Activated T-cell treated with anti-CD3 and anti-CD28 coated beads, Interleukin-2, amount 50 U/mL, for 72 hours (primary cell): ENCODE results near the gene SCYGR4. TPM values are rescaled to one million over a fixed set of nuclear protein-coding genes. Genes with fewer than 3 reads are reported as not detected.
"Not testable (repeated sequence)": the region's sequence is repeated elsewhere in the genome, so short reads cannot be mapped to it uniquely, and the experiment has no call there.

Experiments used
- ATAC-seq, 2 donors: fragments of 150-1000 bp; cut with Tn5 transposase; replicated peaks in 1 of 2; 2 replicates each; pipeline ENCODE4 v1.10.0; 2021; ENCODE audit warnings: moderate library complexity in 2 of 2, mild to moderate bottlenecking in 1 of 2
- DNase-seq, 2 donors: peaks; one replicate each; pipeline ENCODE4 v3.0.0; 2021 to 2022; ENCODE audit warnings: mixed read lengths in 1 of 2
- H3K27ac Mint-ChIP-seq: one replicate; pipeline ENCODE4 v1.8.0; 2022; ENCODE audit warnings: mild to moderate bottlenecking, moderate library complexity, mixed read lengths
- H3K27me3 Mint-ChIP-seq: one replicate; pipeline ENCODE4 v1.8.0; 2022; ENCODE audit warnings: low read depth, mixed read lengths
- H3K36me3 Mint-ChIP-seq, 2 donors: one replicate each; pipeline ENCODE4 v1.8.0; 2022; ENCODE audit warnings: mixed read lengths in 2 of 2, mild to moderate bottlenecking in 1 of 2; ENCODE audit not compliant: insufficient read depth in 2 of 2
- H3K4me1 Mint-ChIP-seq: one replicate; pipeline ENCODE4 v1.8.0; 2022; ENCODE audit warnings: low read depth, mixed read lengths
- H3K4me3 Mint-ChIP-seq, 2 donors: one replicate each; pipeline ENCODE4 v1.8.0; 2022; ENCODE audit warnings: mild to moderate bottlenecking in 2 of 2, mixed read lengths in 2 of 2, moderate library complexity in 2 of 2
- H3K9me3 Mint-ChIP-seq, 2 donors: one replicate each; pipeline ENCODE4 v1.8.0; 2022; ENCODE audit warnings: mixed read lengths in 2 of 2
- total RNA-seq, 2 donors: library from RNA; stranded (reverse); gene quantifications; one replicate each; pipeline ENCODE4 v1.2.3, GENCODE V29; 2022

The SCYGR4 gene
- total RNA-seq, 2 donors from 2014 or later: not detected

- DNase-seq (no peak), ATAC-seq (no peak)
- Mint-ChIP-seq H3K36me3 (no peaks in the 10 kb centered on the region), H3K27me3 (peaks cover 11% of the 10 kb centered on the region), H3K4me3 (no peak overlapping the region), H3K4me1 (peaks cover 6% of the 10 kb centered on the region), H3K9me3 (no peaks in the 10 kb centered on the region), H3K27ac (no peak overlapping the region)
Observed at GRCh38 chr2:227657199-227657845, 40.0 kb downstream of the SCYGR4 start.

DNA sequence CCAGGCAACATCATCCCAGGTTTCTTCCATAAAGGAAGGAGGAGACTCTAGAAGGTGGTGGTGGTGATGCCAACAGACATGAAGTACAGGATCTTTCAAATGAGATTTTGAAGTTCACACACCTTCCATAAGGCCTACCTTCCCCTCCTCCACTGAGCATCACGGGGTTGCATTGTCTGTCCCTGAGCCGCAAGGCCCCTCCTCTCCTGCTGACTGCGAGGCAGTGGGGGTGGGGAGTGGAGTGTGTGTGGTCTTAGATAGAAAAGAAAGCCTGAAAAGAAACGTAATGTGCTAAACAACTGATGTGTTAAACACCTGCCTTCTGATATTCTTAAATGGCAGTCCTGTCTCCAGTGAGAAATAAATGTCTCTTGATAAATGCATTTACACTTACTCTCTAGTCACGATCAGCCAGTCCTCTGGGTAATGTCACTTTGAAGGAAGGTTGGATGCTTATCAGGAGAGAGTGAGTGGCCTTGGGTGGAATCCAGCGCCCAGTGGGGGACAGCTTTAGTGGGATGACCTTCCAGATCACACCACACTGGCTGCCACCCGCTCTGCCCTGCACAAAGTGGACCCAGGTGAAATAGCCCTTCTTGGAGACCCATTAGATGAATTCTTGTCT lies 43.8 kb downstream of the SCYGR4 start:
- Mint-ChIP-seq H3K4me3 (no peak overlapping the region), H3K36me3 (no peaks in the 10 kb centered on the region), H3K27me3 (peaks cover 5% of the 10 kb centered on the region), H3K4me1 (no peaks in the 10 kb centered on the region), H3K27ac (no peak overlapping the region), H3K9me3 (no peaks in the 10 kb centered on the region)
- DNase-seq (no peak), ATAC-seq (no peak)

DNA sequence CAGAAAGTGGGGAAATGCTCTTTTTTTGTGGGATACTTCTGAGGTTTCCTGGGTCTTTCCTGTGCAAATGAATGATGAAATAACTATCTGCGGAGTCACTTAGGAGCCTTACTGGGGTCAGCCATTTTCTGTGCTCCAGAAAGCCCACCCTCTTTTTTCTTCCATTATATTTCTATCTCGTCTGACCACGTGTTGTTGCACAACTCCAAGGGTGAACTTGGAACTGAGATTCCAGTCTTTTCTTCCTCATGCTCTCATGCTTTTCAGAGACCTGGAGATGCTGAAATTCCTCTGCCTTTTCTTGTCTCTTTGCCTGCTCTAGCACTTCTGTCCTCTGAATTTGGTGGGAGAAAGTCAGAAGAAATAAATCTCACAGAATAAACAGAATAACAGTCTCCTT lies 44.5 kb downstream of the SCYGR4 start:
- ATAC-seq (no peak), DNase-seq (no peak)
- Mint-ChIP-seq H3K4me1 (no peaks in the 10 kb centered on the region), H3K36me3 (no peaks in the 10 kb centered on the region), H3K9me3 (no peaks in the 10 kb centered on the region), H3K27me3 (peaks cover 5% of the 10 kb centered on the region), H3K4me3 (no peak overlapping the region), H3K27ac (no peak overlapping the region)

DNA sequence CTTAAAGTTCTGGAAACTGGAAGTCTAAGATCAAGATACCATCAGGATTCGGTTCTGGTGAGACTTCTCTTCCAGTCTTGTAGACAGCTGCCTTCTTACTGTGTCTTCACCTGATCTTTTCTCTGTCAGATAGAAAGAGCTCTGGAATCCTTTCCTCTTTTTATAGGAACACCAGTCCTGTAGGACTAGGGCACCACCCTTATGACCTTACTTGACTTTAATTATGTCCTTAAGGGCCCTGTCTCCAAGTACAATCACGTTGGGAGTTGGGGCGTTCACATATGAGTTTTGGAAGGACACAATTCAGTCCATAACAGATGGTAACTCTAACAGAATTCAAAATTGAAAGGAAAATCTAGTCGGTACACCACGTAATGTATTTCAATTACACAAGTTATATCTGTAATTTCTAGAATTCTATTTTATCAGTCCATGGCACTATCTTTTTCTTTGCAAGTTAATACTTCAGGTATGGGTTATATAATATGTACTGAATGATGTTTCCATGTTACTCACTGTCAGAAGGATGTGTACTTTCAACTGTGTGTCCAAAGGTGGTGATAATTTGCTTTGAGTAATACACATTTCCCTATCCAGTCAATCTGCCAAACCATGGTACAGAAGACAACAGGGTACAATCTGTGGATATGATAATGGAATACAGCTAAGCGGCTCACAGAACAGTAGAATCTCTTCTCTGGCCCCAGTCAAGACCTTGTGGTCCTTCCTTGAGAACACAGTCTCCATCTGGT lies 48.1 kb downstream of the SCYGR4 start:
- no peaks in the 10 kb centered on the region for H3K36me3 Mint-ChIP-seq
- H3K4me3 Mint-ChIP-seq: no peak overlapping the region
- H3K27ac Mint-ChIP-seq: no peak overlapping the region
- no peaks in the 10 kb centered on the region for H3K9me3 Mint-ChIP-seq
- DNase-seq (no peak), ATAC-seq (no peak)
- peaks cover 5% of the 10 kb centered on the region for H3K27me3 Mint-ChIP-seq
- H3K4me1 Mint-ChIP-seq: no peaks in the 10 kb centered on the region

DNA sequence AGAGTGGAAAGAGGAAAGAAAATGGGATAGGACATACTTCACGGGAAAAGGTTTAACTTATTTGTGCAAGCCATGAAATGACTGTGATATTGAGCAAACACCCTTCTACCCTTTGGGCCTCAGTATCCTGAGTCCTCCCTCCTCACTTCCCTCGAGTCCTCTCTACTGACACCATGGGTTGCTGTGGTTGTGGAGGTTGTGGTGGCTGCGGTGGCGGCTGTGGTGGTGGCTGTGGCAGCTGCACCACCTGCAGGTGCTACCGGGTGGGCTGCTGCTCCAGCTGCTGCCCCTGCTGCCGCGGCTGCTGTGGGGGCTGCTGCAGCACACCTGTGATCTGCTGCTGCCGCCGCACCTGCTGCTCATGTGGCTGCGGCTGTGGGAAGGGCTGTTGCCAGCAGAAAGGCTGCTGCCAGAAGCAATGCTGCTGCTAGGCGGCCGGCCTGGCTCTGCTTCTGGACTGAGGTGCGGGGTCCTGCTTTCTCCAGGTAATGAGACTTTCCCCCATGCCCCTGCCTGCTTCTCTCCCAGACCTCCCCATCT lies 49.4 kb downstream of the SCYGR4 start, which contains the start of gene SCYGR5:
Gene SCYGR5 (plus strand): TSS at position 174 of the 540 bp plus-strand sequence. CDS start 0 bp downstream, at position 174.
- not testable (repeated sequence) for H3K27me3 Mint-ChIP-seq, H3K4me3 Mint-ChIP-seq, H3K27ac Mint-ChIP-seq, H3K36me3 Mint-ChIP-seq, H3K4me1 Mint-ChIP-seq, H3K9me3 Mint-ChIP-seq, ATAC-seq, DNase-seq

Other genes starting within 250 kb of the SCYGR4 start
- gene TM4SF20, start 238.2 kb upstream of the SCYGR4 start, total RNA-seq: not detected
- not detected for gene SCYGR1, start 229.5 kb upstream of the SCYGR4 start, total RNA-seq
- 100 to 1,000 TPM in 1 of 2 donors, 10 to 100 TPM in 1; 98.2 to 131 TPM for gene AGFG1, start 145.3 kb upstream of the SCYGR4 start, total RNA-seq
- not detected for gene SCYGR2, start 18.6 kb upstream of the SCYGR4 start, total RNA-seq
- gene SCYGR3, start 2.7 kb upstream of the SCYGR4 start, total RNA-seq: not detected
- not detected for gene SCYGR5, start 49.3 kb downstream of the SCYGR4 start, total RNA-seq
- gene SLC19A3, start 100.5 kb downstream of the SCYGR4 start, total RNA-seq: not detected
- not detected for gene SCYGR6, start 107.3 kb downstream of the SCYGR4 start, total RNA-seq
- not detected for gene SCYGR7, start 110.8 kb downstream of the SCYGR4 start, total RNA-seq
- not detected for gene SCYGR8, start 128.4 kb downstream of the SCYGR4 start, total RNA-seq
- gene CCL20, start 196.3 kb downstream of the SCYGR4 start, total RNA-seq: 10 to 100 TPM in 1 of 2 donors, 1 to 10 TPM in 1; 1.4 to 21.9 TPM